ENCODE results near the gene DTNA.

Gene DTNA

DNA sequence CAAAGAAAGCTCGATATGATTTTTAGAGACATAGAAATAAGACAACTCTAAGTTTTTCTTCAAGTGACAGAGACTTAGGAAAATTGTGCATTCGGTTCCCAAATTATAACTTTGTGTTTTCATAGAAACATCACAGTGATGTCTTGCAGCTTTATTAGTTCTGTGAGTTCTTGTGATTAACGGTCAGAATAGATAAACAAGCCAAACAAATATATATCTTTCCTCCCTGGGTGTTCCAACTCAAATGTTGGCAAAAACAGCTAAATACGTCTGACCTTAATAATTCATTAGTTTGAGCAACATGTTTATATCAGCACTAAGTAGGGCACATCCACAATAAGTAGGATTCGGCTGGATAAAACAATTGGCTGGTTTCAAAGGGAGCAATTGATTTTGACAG is 47.6 kb downstream of the DTNA start:
- no peak overlapping the region for H3K4me2 ChIP-seq (ENCODE audit: low read length)
- no peaks in the 10 kb centered on the region for H4K20me1 ChIP-seq (ENCODE audit: control insufficient read depth, insufficient read depth, low read depth, low read length)
- no peaks in the 10 kb centered on the region for H3K79me2 ChIP-seq (ENCODE audit: control insufficient read depth, low read length)
- no peaks in the 10 kb centered on the region for H3K9me3 ChIP-seq (ENCODE audit: control insufficient read depth, insufficient read depth, low read length)
- H3K4me1 ChIP-seq (ENCODE audit: control insufficient read depth, low read length): no peaks in the 10 kb centered on the region
- no peaks in the 10 kb centered on the region for H3K9me2 ChIP-seq (replicated peaks; ENCODE audit: control insufficient read depth, low read length)
- no peaks in the 10 kb centered on the region for H3F3A ChIP-seq (ENCODE audit: control insufficient read depth, insufficient read depth)
- H3K36me3 ChIP-seq (ENCODE audit: control insufficient read depth, low read length): no peaks in the 10 kb centered on the region
- no peak overlapping the region for H3K27ac ChIP-seq (ENCODE audit: low read depth, low read length)
- H3K4me3 ChIP-seq (ENCODE audit: low read length): no peak overlapping the region
- TF ChIP-seq EZH2phosphoT487 (IDR thresholded peaks at IDR 0.05; ENCODE audit: borderline replicate concordance, low read length): no peak
- no peaks in the 10 kb centered on the region; the same call in 1 of the 2 replicates for H3K27me3 ChIP-seq (ENCODE audit: control insufficient read depth, low read length)

DNA sequence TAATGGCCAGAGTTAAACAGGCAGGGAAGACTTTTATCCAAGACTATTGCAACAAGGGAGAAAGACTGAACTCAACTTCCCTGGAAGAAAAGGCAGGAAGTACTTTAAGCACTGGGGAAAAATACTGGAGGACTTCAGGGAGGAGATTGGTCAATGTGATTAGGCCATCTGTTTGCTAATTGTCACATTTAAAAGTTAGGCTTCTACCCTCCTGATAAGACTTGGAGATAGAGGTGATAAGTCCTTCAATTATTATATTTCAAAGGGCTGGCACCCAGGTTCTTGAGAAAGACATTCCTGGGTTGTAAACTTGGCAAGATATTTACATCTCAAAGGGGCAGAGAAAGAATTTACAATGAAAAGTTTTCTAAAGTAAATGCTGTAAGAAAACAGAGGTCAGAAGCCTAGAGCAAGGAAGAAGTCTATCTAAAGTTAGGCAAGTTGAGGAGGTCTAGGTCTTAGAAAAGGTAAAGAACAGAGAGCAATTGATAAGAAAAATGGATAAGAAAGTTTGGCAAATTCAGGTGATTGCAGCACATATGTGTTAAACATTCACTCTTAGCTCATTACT is 48.4 kb downstream of the DTNA start:
- no peaks in the 10 kb centered on the region for H3F3A ChIP-seq (ENCODE audit: control insufficient read depth, insufficient read depth)
- no peak overlapping the region for H3K4me3 ChIP-seq (ENCODE audit: low read length)
- H3K27ac ChIP-seq (ENCODE audit: low read depth, low read length): no peak overlapping the region
- H3K27me3 ChIP-seq (ENCODE audit: control insufficient read depth, low read length): no peaks in the 10 kb centered on the region; the same call in 1 of the 2 replicates
- H3K4me1 ChIP-seq (ENCODE audit: control insufficient read depth, low read length): no peaks in the 10 kb centered on the region
- no peaks in the 10 kb centered on the region for H3K9me3 ChIP-seq (ENCODE audit: control insufficient read depth, insufficient read depth, low read length)
- H4K20me1 ChIP-seq (ENCODE audit: control insufficient read depth, insufficient read depth, low read depth, low read length): no peaks in the 10 kb centered on the region
- H3K9me2 ChIP-seq (replicated peaks; ENCODE audit: control insufficient read depth, low read length): no peaks in the 10 kb centered on the region
- TF ChIP-seq, protein P1, sequence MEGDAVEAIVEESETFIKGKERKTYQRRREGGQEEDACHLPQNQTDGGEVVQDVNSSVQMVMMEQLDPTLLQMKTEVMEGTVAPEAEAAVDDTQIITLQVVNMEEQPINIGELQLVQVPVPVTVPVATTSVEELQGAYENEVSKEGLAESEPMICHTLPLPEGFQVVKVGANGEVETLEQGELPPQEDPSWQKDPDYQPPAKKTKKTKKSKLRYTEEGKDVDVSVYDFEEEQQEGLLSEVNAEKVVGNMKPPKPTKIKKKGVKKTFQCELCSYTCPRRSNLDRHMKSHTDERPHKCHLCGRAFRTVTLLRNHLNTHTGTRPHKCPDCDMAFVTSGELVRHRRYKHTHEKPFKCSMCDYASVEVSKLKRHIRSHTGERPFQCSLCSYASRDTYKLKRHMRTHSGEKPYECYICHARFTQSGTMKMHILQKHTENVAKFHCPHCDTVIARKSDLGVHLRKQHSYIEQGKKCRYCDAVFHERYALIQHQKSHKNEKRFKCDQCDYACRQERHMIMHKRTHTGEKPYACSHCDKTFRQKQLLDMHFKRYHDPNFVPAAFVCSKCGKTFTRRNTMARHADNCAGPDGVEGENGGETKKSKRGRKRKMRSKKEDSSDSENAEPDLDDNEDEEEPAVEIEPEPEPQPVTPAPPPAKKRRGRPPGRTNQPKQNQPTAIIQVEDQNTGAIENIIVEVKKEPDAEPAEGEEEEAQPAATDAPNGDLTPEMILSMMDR (IDR thresholded peaks at IDR 0.05; ENCODE audit: low read depth, low read length, poor library complexity, severe bottlenecking): no peak
- no peak for TF ChIP-seq EZH2phosphoT487 (IDR thresholded peaks at IDR 0.05; ENCODE audit: borderline replicate concordance, low read length)
- H3K79me2 ChIP-seq (ENCODE audit: control insufficient read depth, low read length): no peaks in the 10 kb centered on the region
- H3K4me2 ChIP-seq (ENCODE audit: low read length): no peak overlapping the region
- no peaks in the 10 kb centered on the region for H3K36me3 ChIP-seq (ENCODE audit: control insufficient read depth, low read length)

DNA sequence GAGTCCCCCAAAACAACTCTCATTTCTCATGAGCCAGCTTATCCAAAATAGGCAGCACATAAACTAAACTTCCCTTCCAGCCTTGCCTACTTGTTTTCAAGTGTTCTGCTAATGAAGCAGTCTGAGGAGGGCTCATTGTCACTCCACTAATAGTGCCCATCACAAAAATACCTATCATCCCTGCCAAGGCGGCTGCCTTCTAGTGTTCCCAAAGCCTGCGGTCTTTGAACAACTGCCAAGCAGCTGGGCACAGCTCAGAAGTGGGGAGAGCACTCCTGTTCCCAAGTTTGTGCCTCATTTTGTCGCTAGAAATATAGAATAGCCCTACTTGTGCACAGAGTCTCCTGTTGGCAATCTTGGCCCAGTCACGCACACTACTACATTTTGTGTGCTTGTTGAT is 50.3 kb downstream of the DTNA start:
- TF ChIP-seq, protein P1 (IDR thresholded peaks at IDR 0.05; ENCODE audit: low read depth, low read length, poor library complexity, severe bottlenecking): no peak
- no peak for TF ChIP-seq EZH2phosphoT487 (IDR thresholded peaks at IDR 0.05; ENCODE audit: borderline replicate concordance, low read length)
- no peak overlapping the region for H3K27ac ChIP-seq (ENCODE audit: low read depth, low read length)
- H3K9me2 ChIP-seq (replicated peaks; ENCODE audit: control insufficient read depth, low read length): no peaks in the 10 kb centered on the region
- H3K4me2 ChIP-seq (ENCODE audit: low read length): no peak overlapping the region
- no peaks in the 10 kb centered on the region for H3F3A ChIP-seq (ENCODE audit: control insufficient read depth, insufficient read depth)
- no peaks in the 10 kb centered on the region; the same call in 1 of the 2 replicates for H3K27me3 ChIP-seq (ENCODE audit: control insufficient read depth, low read length)
- H3K36me3 ChIP-seq (ENCODE audit: control insufficient read depth, low read length): no peaks in the 10 kb centered on the region
- no peak overlapping the region for H3K4me3 ChIP-seq (ENCODE audit: low read length)
- no peaks in the 10 kb centered on the region for H4K20me1 ChIP-seq (ENCODE audit: control insufficient read depth, insufficient read depth, low read depth, low read length)
- H3K4me1 ChIP-seq (ENCODE audit: control insufficient read depth, low read length): no peaks in the 10 kb centered on the region
- no peaks in the 10 kb centered on the region for H3K79me2 ChIP-seq (ENCODE audit: control insufficient read depth, low read length)
- H3K9me3 ChIP-seq (ENCODE audit: control insufficient read depth, insufficient read depth, low read length): no peaks in the 10 kb centered on the region

DNA sequence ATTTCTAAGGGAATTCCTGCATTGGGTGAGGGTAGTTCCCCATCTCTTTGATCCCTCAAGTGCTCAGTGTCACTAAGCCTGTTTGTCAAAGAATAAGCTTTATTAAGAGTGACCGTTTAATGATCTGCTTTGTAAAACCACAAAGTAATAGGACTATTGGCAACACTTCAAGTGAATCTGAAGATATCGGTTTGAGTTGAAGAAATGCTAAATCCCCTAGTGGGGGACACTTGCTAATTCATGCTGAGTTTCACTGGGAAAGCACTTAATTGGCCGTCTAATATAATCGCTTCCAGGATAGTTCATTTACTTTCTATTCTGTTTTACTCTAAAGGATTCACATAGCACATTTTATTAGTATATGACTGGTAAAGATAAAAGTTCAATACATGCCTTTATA is 54.4 kb downstream of the DTNA start:
- H3K27me3 ChIP-seq (ENCODE audit: control insufficient read depth, low read length): no peaks in the 10 kb centered on the region; the same call in 1 of the 2 replicates
- no peaks in the 10 kb centered on the region for H3K36me3 ChIP-seq (ENCODE audit: control insufficient read depth, low read length)
- H3K27ac ChIP-seq (ENCODE audit: low read depth, low read length): no peak overlapping the region
- no peaks in the 10 kb centered on the region for H4K20me1 ChIP-seq (ENCODE audit: control insufficient read depth, insufficient read depth, low read depth, low read length)
- H3F3A ChIP-seq (ENCODE audit: control insufficient read depth, insufficient read depth): no peaks in the 10 kb centered on the region
- H3K9me2 ChIP-seq (replicated peaks; ENCODE audit: control insufficient read depth, low read length): no peaks in the 10 kb centered on the region
- TF ChIP-seq, protein P1 (IDR thresholded peaks at IDR 0.05; ENCODE audit: low read depth, low read length, poor library complexity, severe bottlenecking): no peak
- TF ChIP-seq EZH2phosphoT487 (IDR thresholded peaks at IDR 0.05; ENCODE audit: borderline replicate concordance, low read length): no peak
- no peak overlapping the region for H3K4me3 ChIP-seq (ENCODE audit: low read length)
- no peak overlapping the region for H3K4me2 ChIP-seq (ENCODE audit: low read length)
- no peaks in the 10 kb centered on the region for H3K79me2 ChIP-seq (ENCODE audit: control insufficient read depth, low read length)
- H3K9me3 ChIP-seq (ENCODE audit: control insufficient read depth, insufficient read depth, low read length): no peaks in the 10 kb centered on the region
- no peaks in the 10 kb centered on the region for H3K4me1 ChIP-seq (ENCODE audit: control insufficient read depth, low read length)

Data from DOHH2 (cell line).